ENCODE measurements around the gene SASH1.

GRCh38 chr6:148396926-148397325, 54.3 kb downstream of the SASH1 start:
- TF ChIP-seq CTCF (IDR thresholded peaks at IDR 0.05): no peak
- TF ChIP-seq POLR2A (IDR thresholded peaks at IDR 0.05): no peak

All from heart left ventricle (tissue), 13 donors.